ENCODE results near the gene ARHGEF10L. TPM values are rescaled to one million over a fixed set of nuclear protein-coding genes. Genes with fewer than 3 reads are reported as not detected.

ARHGEF10L gene
- total RNA-seq, 1 experiment from 2014 or later: 3.3 TPM

GRCh38 chr1:17671314-17671705, 131.8 kb downstream of the ARHGEF10L start:
- no peaks in the 10 kb centered on the region for H3K9me3 ChIP-seq (ENCODE audit: low read depth, low read length, poor library complexity, severe bottlenecking)
- DNase-seq (ENCODE audit: low spot score): no peak
- no peaks in the 10 kb centered on the region for H3K27me3 ChIP-seq (replicated peaks; ENCODE audit: insufficient read depth, low read depth, low read length, poor library complexity)
- TF ChIP-seq CTCF (conservative IDR thresholded peaks at IDR 0.05; ENCODE audit: low read depth, low read length): no peak
- no peak for TF ChIP-seq EZH2 (IDR thresholded peaks at IDR 0.05; ENCODE audit: borderline replicate concordance, low read depth, low read length, poor library complexity, severe bottlenecking)
- intact Hi-C loops (cut with micrococcal nuclease; ENCODE audit: unreplicated experiment): no loop called here
- H3K4me1 ChIP-seq (ENCODE audit: insufficient read depth, low read length, poor library complexity, severe bottlenecking): peaks cover 17% of the 10 kb centered on the region
- ChIA-PET POLR2A (ENCODE audit: low non-redundant PET) (no interaction called here), CTCF (no interaction called here)
- no TSS peak for BruUV-seq (replicated peaks)
- no peaks in the 10 kb centered on the region for H3K36me3 ChIP-seq (ENCODE audit: insufficient read depth, low read length, poor library complexity, severe bottlenecking)
- H3K4me3 ChIP-seq (ENCODE audit: low read depth, low read length, poor library complexity, severe bottlenecking): no peak overlapping the region
- H3K27ac ChIP-seq (ENCODE audit: low read depth, low read length, poor library complexity, severe bottlenecking): no peak overlapping the region

GRCh38 chr1:17671741-17672140, 132.2 kb downstream of the ARHGEF10L start:
- Histone ChIP-seq H3K27me3 (replicated peaks; ENCODE audit: insufficient read depth, low read depth, low read length, poor library complexity) (no peaks in the 10 kb centered on the region), H3K4me3 (ENCODE audit: low read depth, low read length, poor library complexity, severe bottlenecking) (no peak overlapping the region), H3K36me3 (ENCODE audit: insufficient read depth, low read length, poor library complexity, severe bottlenecking) (no peaks in the 10 kb centered on the region), H3K4me1 (ENCODE audit: insufficient read depth, low read length, poor library complexity, severe bottlenecking) (peaks cover 17% of the 10 kb centered on the region), H3K27ac (ENCODE audit: low read depth, low read length, poor library complexity, severe bottlenecking) (no peak overlapping the region), H3K9me3 (ENCODE audit: low read depth, low read length, poor library complexity, severe bottlenecking) (no peaks in the 10 kb centered on the region)
- no peak for TF ChIP-seq CTCF (conservative IDR thresholded peaks at IDR 0.05; ENCODE audit: low read depth, low read length)
- ChIA-PET POLR2A (ENCODE audit: low non-redundant PET) (no interaction called here), CTCF (no interaction called here)
- no peak for DNase-seq (ENCODE audit: low spot score)
- intact Hi-C loops (cut with micrococcal nuclease; ENCODE audit: unreplicated experiment): no loop called here
- no TSS peak for BruUV-seq (replicated peaks)

- no peak overlapping the region for H3K4me3 ChIP-seq (ENCODE audit: low read depth, low read length, poor library complexity, severe bottlenecking)
- ChIA-PET CTCF (no interaction called here), POLR2A (ENCODE audit: low non-redundant PET) (no interaction called here)
- intact Hi-C loops (cut with micrococcal nuclease; ENCODE audit: unreplicated experiment): no loop called here
- TF ChIP-seq EZH2 (IDR thresholded peaks at IDR 0.05; ENCODE audit: borderline replicate concordance, low read depth, low read length, poor library complexity, severe bottlenecking) (no peak), CTCF (conservative IDR thresholded peaks at IDR 0.05; ENCODE audit: low read depth, low read length) (no peak)
- no peaks in the 10 kb centered on the region for H3K9me3 ChIP-seq (ENCODE audit: low read depth, low read length, poor library complexity, severe bottlenecking)
- H3K27me3 ChIP-seq (replicated peaks; ENCODE audit: insufficient read depth, low read depth, low read length, poor library complexity): no peaks in the 10 kb centered on the region
- no TSS peak for BruUV-seq (replicated peaks)
- H3K4me1 ChIP-seq (ENCODE audit: insufficient read depth, low read length, poor library complexity, severe bottlenecking): peaks cover 17% of the 10 kb centered on the region
- peak; percentile 63 for DNase-seq (ENCODE audit: low spot score)
- no peaks in the 10 kb centered on the region for H3K36me3 ChIP-seq (ENCODE audit: insufficient read depth, low read length, poor library complexity, severe bottlenecking)
- H3K27ac ChIP-seq (ENCODE audit: low read depth, low read length, poor library complexity, severe bottlenecking): no peak overlapping the region
Observed at GRCh38 chr1:17672226-17672625, 132.7 kb downstream of the ARHGEF10L start.
